HG02623 (cell line): ENCODE data around the gene ZNF649.
"Not testable (repeated sequence)": the region's sequence is repeated elsewhere in the genome, so short reads cannot be mapped to it uniquely, and the experiment has no call there.

Experiments
- ATAC-seq: cut with Tn5 transposase; IDR thresholded peaks from one replicate; pipeline ENCODE4 v1.9.1; 2021; ENCODE audit warnings: moderate library complexity; ENCODE audit not compliant: unreplicated experiment

Gene ZNF649

DNA sequence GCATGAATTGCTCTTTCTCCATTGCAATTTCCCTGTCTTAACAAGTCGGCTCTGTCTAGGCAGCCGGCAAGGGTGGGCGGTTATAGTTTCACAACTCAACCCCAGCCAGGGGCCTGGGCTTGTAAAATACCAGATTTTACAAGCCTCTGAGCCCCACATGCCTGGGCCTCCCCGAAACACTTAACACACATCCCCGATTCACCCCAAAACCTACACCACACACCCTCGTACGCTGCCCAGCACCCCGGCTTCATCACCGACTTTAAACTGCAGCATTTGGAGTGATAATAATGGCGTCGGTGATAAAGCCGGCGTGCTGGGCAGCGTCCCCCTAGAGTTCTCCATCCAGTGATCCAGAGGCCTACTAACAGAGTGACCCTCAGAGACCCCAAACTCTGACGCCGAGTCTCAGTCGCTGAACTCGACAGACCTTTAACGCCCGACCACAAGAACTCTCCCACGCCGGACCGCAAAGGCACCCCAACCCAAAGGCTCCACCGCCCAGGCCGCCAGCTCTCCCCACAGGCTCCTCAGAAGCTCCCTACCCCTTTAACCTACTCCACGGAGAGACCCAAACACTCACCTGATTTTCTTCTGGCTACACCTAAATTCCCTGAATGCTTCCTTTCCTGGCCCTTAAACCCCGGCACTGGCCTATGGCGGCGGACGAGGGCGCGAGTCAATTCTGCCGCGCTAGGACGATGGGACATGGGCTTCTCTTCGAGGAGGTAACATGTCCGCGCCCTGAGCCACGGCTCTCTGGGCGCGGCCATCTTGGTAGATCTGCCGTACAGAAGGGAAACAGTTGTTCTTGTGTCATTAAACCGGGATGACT, at the start of gene ZNF649:
Gene ZNF649 (minus strand): TSS at position 687 of the 835 bp plus-strand sequence. CDS start 4,910 bp downstream, outside the sequence.
- ATAC-seq = peak; percentile 79

GRCh38 chr19:51948975-51949374, 44.2 kb upstream of the ZNF649 start:
- no peak for ATAC-seq

- ATAC-seq = no peak
These were observed 41.8 kb upstream of the ZNF649 start for GRCh38 chr19:51946602-51947001.

GRCh38 chr19:51944798-51945552, 40.2 kb upstream of the ZNF649 start:
- no peak for ATAC-seq

DNA sequence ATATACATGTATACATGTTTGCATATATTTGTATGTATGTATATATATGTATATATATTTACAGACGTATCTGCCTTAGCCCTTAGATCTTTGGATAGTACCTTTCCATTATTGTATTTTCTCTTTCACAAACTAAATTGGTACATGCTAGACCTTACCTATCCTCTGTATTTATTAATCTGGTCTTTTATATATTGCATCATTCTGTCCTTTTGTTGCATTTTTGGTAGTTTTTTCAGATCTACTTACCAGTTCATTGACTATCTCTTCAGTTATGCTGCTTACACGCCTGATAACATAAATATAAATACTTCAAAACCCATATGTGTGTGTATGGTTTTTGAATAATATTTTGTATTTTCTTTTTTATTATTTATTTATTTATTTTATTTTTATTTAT, 34.1 kb upstream of the ZNF649 start:
- ATAC-seq = no peak

GRCh38 chr19:51931921-51932320, 27.1 kb upstream of the ZNF649 start:
- ATAC-seq = no peak

- ATAC-seq = no peak
These were observed 23.0 kb upstream of the ZNF649 start for GRCh38 chr19:51927859-51928258.

GRCh38 chr19:51926784-51927741, 22.2 kb upstream of the ZNF649 start, which contains the start of gene ZNF613:
Gene ZNF613, plus strand, starts transcription at chr19:51927472. Its CDS starts 8,749 bp downstream, at chr19:51936221.
- ATAC-seq = peak; percentile 73

GRCh38 chr19:51926426-51926783, 21.6 kb upstream of the ZNF649 start:
- ATAC-seq = peak; percentile 7

DNA sequence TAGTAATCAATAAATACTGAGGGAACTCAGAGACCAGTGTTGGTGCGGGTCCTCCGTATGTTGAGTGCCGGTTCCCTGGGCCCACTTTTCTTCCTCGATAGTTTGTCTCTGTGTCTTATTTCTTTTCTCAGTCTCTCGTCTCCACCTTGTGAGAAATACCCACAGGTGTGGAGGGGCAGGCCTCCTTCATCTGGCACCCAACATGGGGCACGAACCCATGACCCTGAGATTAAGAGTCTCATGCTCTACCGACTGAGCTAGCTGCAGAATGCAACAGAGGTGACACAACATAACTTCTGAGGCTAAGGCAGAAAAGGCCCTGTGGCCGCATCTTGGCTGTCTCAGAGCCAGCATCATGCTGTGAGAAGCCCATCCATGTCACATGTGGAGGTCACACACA, 17.1 kb upstream of the ZNF649 start:
- no peak for ATAC-seq

DNA sequence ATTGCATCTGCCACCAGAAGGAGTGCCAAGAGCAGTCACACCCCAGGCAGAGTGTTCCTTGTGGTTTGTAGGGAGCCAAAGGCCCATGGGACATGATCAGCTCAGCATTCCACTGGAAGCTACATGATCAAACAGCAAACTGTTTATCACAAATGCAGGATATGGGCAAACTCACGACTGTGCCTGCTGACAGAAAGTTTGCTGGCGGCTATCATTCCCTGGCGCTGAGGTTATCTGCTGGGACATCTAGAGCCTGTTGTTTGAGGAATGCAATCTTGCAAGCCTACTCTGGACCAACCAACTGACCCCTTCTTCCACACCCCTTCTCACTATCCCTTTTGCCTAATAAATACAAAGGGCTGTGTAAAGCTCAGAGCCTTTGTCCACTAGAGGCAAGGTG, 14.8 kb upstream of the ZNF649 start:
- ATAC-seq = no peak

DNA sequence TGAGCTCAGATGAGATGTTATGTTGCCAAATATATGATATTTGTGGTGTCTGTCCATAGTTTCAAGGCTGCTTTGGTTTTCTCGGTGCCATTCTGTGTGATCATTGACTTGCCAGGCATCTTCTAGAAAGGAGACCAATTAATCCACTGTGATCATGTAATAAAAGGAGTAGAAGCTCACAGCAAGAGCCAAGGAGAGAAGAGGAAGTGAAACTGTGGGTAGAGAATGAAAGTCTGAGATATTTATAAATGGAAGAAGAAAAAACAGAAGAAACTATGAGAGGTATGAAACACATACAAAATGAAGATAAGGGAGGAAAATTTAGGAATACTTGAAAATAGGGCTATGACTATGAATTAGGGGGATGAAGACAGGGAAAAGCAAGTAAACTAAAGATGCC, 11.3 kb upstream of the ZNF649 start:
- no peak for ATAC-seq

GRCh38 chr19:51915324-51915867, 10.6 kb upstream of the ZNF649 start:
- ATAC-seq = no peak

GRCh38 chr19:51907981-51908380, 3.2 kb upstream of the ZNF649 start:
- not testable (repeated sequence) for ATAC-seq

DNA sequence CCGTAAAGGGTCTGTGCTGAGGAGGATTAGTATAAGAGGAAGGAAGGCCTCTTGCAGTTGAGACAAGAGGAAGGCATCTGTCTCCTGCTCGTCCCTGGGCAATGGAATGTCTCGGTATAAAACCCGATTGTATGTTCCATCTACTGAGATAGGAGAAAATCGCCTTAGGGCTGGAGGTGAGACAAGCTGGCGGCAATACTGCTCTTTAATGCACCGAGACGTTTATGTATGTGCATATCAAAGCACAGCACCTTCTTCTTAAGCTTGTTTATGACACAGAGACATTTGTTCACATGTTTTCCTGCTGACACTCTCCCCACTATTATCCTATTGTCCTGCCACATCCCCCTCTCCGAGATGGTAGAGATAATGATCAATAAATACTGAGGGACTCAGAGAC, 1.3 kb upstream of the ZNF649 start:
- not testable (repeated sequence) for ATAC-seq

DNA sequence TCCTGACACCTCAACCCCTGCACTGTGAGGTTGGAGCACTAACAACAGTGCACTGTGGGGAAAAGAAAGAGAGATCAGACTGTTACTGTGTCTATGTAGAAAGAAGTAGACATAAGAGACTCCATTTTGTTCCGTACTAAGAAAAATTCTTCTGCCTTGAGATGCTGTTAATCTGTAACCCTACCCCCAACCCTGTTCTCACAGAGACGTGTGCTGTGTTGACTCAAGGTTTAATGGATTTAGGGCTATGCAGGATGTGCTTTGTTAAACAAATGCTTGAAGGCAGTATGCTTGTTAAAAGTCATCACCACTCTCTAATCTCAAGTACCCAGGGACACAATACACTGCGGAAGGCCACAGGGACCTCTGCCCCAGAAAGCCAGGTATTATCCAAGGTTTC, 822 bp upstream of the ZNF649 start:
- ATAC-seq = not testable (repeated sequence)

DNA sequence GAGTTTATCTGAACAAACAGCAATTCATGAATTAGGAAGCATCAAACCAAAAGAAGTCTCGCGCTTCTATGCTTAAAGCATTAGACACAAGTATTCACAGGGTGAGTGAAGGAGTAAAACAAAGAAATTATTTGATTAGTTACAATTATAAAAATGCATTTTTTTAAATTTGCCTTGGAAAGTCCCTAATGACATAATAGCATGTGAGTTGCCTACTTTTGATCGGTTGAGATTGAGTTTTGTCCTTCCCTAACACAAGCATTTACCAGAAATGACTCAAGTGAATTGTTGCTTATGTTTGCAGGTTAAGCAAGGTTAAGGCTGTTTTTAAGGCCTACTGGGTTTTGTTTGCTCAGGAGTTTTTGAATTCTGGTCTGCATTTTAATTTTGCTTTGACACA, 389 bp upstream of the ZNF649 start:
- no peak for ATAC-seq

- no peak for ATAC-seq
These were observed 1.6 kb downstream of the ZNF649 start for GRCh38 chr19:51903192-51903591.

- ATAC-seq = no peak
These were observed 3.0 kb downstream of the ZNF649 start for GRCh38 chr19:51901860-51902259.

DNA sequence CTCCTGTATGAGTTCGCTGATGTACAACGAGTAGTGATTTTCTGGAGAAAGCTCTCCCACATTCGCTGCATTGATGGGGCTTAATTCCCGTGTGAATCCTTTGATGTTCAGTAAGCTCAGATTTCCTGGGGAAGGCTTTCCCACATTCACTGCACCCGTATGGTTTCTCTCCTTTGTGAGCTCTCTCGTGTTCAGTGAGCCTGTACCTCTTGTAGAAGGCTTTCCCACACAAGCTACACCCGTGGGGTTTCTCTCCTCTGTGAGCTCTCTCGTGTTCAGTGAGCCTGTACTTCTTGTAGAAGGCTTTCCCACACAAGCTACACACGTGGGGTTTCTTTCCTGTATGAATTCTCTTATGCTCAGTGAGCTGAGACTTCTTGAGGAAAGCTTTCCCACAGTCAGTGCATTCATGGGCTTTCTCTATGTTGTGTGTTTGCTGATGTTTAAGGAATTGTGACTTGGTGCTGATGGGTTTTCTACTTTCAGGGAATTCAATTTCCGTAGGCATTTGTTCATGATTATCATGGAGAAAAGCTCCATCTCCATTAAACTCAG, 13.5 kb downstream of the ZNF649 start:
- no peak for ATAC-seq
